Stimulated activated CD8-positive, alpha-beta memory T cell treated with anti-CD3 and anti-CD28 coated beads, Interleukin-12 subunit alpha, Interleukin-12 subunit beta, amount 100 ng/mL, for 24 hours (primary cell): Measurements from ENCODE around the gene BACH1.
"Not testable (repeated sequence)": the region's sequence is repeated elsewhere in the genome, so short reads cannot be mapped to it uniquely, and the experiment has no call there.

ENCODE experiments used
- DNase-seq: peaks from one replicate; pipeline ENCODE4 v3.0.0-alpha.2; 2020; ENCODE audit errors: extremely low read depth

Gene BACH1

DNA sequence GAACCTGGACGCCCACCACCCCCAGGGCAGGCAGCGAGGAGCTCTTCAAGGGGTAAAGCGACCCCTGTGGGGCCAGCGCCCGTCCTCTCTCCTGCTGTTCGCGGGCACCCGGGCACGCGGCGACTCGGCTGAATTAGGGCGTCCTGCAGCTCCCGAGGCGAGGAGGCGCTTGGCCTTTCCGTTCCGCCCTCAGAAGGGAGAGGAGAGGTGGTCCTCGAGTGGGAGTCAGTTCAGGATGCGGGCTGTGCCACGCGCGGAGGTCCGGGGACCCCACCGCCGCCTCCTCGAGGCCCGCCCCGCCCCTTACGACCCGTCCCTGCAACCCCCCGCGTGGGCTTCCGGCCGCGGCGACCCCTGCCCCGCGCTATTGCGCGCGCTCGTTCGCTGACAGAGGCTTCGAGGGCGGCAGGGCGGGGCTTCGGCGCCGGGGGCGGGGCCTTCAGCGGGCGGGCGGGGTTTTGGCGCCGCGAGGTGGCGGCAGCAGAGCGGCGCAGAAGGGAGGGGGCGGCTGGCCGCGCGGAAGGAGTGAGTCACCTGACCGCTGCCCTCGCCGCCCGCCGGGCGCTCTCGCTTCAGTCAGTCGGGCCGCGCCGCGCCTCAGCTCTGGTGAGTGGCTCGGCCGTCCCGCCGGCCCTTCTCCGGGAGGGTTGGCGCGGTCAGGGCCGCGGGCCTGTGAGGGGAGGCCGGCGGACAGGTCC, at the start of gene BACH1:
Gene BACH1 (plus strand): TSS at position 575 of the 698 bp plus-strand sequence. CDS start 22,359 bp downstream, outside the sequence.
- peak; percentile 73 for DNase-seq

GRCh38 chr21:29249289-29249688, 49.4 kb upstream of the BACH1 start:
- not testable (repeated sequence) for DNase-seq

DNA sequence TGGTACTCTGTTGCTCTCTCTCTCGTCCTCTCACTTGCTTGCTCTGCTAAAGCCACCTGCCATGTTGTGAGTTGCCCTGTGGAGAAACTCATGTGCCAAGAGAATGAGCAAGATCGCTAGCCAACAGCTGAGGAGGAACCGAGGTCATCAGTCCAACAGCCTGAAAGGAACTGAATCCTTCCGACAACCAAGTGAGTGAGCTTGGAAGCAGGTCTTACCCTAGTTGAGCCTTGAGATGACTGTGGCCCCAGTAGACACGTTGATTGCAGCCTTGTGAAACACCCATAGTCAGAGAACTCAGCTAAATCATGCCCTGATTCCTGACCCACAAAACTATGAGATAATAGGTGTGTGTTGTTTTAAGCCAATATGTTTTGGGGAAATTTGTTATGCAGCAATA, 48.1 kb upstream of the BACH1 start:
- DNase-seq: no peak

- not testable (repeated sequence) for DNase-seq
Observed at GRCh38 chr21:29253861-29254260, 44.9 kb upstream of the BACH1 start.

DNA sequence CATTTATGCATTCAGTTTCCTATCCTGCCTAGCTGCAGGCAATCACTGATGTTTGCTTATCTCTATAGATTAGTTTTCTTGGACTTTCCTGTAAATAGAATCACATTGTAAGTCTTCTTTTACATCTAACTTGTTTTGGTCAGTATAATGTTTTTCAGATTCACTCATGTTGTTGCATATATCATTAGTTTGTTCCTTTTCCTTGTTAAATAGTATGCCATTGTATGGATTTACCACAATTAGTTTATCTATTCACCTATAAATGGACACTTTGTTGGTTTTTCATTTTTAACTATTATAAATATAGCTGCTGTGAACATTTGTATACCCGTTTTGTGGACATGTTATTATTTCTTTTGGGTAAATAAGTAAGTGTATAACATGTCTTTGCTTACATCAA, 44.2 kb upstream of the BACH1 start:
- no peak for DNase-seq

DNA sequence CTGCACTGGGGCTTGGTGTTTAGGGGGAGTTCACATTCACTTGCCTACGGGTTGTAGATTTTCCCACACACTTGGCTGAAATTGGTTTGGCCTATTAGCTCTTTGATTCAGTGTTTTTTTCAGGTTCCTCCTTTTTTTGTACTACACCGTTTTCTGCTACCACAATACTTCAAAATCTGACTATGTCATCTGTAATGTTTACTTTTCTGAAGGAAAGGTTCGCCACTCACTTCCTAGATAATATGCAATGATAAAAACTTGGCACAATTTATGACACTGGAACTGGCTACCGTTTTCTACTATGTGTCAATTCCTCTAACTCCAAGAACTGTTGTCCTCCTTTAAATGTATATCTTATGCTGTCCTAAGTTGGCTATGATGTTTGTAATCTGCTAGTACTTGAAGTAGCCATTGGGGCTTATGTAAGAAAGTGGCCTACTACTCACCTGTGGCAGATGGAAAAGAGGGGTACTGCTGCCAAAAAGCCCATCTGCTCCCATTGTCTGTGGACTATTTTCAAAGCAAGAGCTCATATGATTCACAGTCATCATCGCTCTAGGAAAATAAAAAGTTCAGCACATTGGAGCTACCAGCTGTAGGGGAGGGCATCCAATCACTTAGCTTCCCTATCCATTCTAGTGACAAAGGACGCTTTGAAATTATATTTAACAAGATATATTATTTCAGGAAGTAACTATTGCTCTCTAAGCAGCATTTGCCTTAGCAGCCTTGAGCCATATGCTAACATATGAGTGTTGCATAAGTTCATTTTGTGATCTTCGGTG, 42.4 kb upstream of the BACH1 start:
- no peak for DNase-seq

- DNase-seq: no peak
Observed at GRCh38 chr21:29257701-29258100, 41.0 kb upstream of the BACH1 start.

DNA sequence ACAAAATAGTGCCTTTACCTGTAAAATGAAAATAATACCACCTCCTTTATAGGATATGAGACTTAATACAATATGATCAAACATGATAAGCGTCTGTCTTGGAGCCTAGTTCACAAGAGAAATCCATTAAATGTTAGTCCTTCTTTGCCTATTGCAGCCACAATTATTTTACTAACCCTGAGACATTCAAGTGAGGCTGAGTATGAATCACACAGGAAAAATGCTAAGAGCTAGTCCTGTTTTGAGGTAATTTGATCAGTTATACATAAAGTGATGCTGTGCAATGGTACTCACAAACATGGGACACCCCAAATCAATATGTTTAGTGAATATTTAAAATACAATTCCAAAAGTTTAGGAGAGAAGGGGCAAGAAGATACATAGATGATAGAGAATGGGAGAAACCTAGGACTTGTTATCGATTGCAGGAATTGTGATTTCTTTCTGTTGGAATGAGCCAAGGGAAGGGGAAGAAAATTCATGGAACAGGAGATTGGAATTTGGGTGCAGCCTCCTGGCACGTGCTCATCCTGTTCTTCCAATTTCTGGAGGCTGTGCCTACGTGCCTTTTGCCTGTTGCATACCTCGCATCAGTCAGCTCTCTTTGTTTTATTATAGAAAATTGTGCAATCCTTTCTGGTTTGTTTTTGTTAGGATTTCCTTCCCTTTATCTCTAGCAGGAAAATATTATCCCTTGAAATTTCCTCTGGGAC, 39.9 kb upstream of the BACH1 start:
- no peak for DNase-seq

GRCh38 chr21:29260461-29260860, 38.3 kb upstream of the BACH1 start:
- no peak for DNase-seq

- no peak for DNase-seq
Observed at GRCh38 chr21:29261555-29262540, 36.9 kb upstream of the BACH1 start.

DNA sequence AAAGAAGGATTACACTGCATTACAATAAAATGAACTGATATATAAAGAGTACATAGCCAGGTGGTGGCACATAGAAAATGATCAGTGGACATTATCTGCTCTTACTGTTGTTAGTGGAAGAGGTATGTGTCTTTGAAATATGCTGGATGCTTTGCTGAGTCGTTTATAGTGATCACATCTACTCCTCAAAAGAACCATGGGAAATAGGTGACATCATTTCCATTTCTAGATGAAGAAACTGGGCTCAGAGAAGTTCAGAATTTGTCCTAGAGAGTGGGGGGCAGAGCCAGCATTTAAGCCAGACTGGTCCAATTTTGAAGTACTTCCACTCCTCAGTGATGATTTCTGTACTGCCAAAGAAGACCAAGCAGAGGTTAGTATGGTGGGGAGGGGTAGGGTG, 34.0 kb upstream of the BACH1 start:
- no peak for DNase-seq

DNA sequence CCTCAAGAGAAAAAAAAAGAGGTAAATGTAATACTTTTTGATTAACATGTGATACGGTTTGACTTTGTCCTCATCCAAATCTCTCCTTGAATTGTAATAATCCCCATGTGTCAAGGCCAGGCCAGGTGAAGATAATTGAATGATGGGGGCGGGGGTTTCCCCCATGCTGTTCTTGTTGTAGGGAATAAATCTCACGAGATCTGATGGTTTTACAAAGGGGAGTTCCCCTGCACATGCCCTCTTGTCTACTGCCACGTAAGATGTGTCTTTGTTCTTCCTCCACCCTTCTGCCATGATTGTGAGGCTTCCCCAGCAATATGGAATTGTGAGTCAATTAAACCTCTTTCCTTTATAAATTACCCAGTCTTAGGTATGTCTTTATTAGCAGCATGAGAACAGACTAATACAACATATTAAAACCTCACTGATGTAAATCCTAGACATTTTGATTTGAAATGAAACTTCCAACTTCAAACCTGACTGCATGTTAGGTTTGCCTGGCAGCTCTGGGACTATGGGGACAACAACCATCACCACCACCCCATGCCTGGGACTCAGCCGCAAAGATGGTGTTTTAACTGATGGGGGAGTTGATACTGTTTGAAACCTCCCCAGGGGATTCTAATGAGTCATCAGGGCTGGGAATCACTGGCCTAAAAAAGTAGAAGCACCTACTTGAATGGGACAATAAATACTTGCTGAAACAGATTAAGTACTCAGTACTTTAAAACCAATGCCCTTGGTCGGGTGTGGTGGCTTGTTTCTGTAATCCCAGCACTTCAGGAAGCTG, 32.8 kb upstream of the BACH1 start:
- no peak for DNase-seq

- no peak for DNase-seq
Observed at GRCh38 chr21:29267666-29268065, 31.1 kb upstream of the BACH1 start.

DNA sequence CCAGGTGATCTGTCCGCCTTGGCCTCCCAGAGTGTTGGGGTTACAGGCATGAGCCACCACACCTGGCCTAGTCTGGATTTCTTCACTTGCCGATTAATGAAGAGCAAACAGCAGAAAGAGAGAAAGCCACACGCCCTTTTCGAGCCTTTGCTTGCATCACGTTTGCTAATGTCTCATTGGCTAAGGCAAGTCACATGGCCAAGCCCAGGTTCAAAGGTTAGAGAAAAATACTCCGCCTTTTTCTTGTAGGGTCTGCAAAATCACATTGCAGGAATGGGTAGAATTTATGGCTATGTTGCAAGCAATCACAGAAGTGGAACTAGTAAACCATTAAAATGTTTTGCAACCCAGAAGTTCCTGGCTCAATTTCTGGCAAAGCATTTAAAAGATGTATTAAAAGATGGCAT, 26.8 kb upstream of the BACH1 start:
- DNase-seq: no peak

DNA sequence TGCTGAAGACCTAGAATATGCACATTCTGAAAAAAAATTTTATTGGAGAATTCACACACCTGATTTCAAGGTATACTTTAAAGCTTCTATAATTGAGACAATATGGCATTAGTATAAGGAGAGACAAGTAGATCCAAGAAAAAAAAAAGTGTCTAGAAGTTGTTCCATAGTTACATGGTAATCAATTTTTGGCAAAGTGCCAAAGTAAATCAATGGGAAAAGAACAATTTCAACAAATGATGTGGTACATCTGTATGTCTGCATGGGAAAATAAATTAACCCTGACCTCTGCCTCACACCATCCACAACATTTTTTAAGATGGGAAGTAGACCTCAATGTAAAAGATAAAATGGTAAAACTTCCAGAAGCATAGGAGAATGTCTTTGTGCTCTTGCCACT, 21.3 kb upstream of the BACH1 start:
- DNase-seq: no peak

- no peak for DNase-seq
Observed at GRCh38 chr21:29279558-29279957, 19.2 kb upstream of the BACH1 start.

DNA sequence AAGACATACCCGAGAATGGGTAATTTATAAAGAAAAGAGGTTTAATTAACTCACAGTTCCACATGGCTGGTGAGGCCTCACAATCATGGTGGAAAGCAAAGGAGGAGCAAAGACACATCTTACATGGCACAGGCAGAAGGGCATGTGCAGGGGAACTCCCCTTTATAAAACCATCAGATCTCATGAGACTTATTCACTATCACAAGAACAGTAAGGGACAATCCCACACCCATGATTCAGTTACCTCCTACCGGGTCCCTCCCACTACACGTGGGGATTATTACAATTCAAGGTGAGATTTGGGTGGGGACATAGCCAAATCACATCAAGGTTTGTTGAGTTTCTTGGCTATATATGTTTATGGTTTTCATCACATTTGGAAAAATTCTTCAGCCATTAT, 16.9 kb upstream of the BACH1 start:
- not testable (repeated sequence) for DNase-seq

DNA sequence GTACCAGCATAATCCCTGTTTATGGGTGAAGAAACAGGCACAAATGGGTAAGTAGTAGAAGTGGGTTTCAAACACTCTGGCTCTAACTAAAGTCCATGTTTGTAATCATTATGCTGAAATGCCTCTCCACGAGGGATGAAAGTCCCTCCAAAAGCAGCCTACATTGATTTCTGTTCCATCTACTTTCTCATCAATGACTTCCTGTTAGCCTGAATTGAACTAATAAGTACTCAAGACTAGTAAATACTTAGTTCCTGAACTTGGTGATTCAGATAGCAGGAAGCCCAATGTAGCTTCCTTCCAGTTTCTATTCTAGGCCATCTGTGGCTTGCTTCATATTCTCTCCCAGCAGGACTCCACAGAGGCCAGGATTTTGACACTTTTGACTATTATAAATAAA, 11.3 kb upstream of the BACH1 start:
- DNase-seq: no peak

GRCh38 chr21:29288239-29288638, 10.5 kb upstream of the BACH1 start:
- no peak for DNase-seq

GRCh38 chr21:29289317-29289716, 9.4 kb upstream of the BACH1 start:
- no peak for DNase-seq

DNA sequence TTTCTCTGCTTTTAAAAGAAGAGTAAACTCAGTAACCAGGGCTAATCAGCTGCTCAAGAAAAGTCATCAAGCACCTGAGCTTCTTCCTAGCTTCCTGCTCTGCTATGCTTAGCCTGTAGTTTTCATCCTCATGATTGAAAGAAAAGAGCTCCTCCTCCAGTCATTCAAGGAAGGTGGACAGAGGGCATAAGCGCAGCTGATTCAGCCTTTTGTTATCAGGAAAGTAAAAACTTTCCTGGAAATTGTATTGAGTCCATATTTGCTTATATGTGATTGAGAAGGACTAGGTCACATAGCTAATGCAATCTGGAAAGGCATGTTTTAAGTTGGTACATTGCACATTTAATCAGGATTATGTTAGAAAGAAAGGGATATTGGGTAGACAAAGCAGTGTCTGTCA, 8.5 kb upstream of the BACH1 start:
- DNase-seq: no peak
